Measurements from ENCODE around the gene TLL2.

TLL2 gene

GRCh38 chr10:96494694-96495093 is 19.0 kb downstream of the TLL2 start:
- Mint-ChIP-seq H3K36me3 (no peaks in the 10 kb centered on the region), H3K27ac (no peak overlapping the region), H3K27me3 (no peaks in the 10 kb centered on the region), H3K4me3 (no peak overlapping the region), H3K9me3 (no peaks in the 10 kb centered on the region), H3K4me1 (no peaks in the 10 kb centered on the region)

- Mint-ChIP-seq H3K9me3 (no peaks in the 10 kb centered on the region), H3K27ac (no peak overlapping the region), H3K4me1 (no peaks in the 10 kb centered on the region), H3K27me3 (no peaks in the 10 kb centered on the region), H3K36me3 (no peaks in the 10 kb centered on the region), H3K4me3 (no peak overlapping the region)
Measured at GRCh38 chr10:96493871-96494525, 19.7 kb downstream of the TLL2 start.

GRCh38 chr10:96493254-96493653 is 20.5 kb downstream of the TLL2 start:
- Mint-ChIP-seq H3K27ac (no peak overlapping the region), H3K4me3 (no peak overlapping the region), H3K4me1 (no peaks in the 10 kb centered on the region), H3K9me3 (no peaks in the 10 kb centered on the region), H3K27me3 (no peaks in the 10 kb centered on the region), H3K36me3 (no peaks in the 10 kb centered on the region)

GRCh38 chr10:96491303-96491702 is 22.4 kb downstream of the TLL2 start:
- H3K36me3 Mint-ChIP-seq = no peaks in the 10 kb centered on the region

GRCh38 chr10:96488161-96488935 is 25.4 kb downstream of the TLL2 start:
- no peak overlapping the region for H3K27ac Mint-ChIP-seq
- H3K4me1 Mint-ChIP-seq = no peaks in the 10 kb centered on the region
- no peaks in the 10 kb centered on the region for H3K36me3 Mint-ChIP-seq
- H3K9me3 Mint-ChIP-seq = no peaks in the 10 kb centered on the region
- no peak overlapping the region for H3K4me3 Mint-ChIP-seq
- peaks cover 1% of the 10 kb centered on the region for H3K27me3 Mint-ChIP-seq

More at GRCh38 chr10:96491303-96491702, 22.4 kb downstream of the TLL2 start:
- H3K27ac Mint-ChIP-seq = no peak overlapping the region
- no peak overlapping the region for H3K4me3 Mint-ChIP-seq
- H3K9me3 Mint-ChIP-seq = no peaks in the 10 kb centered on the region
- no peaks in the 10 kb centered on the region for H3K27me3 Mint-ChIP-seq
- H3K4me1 Mint-ChIP-seq = no peaks in the 10 kb centered on the region

- Mint-ChIP-seq H3K36me3 (no peaks in the 10 kb centered on the region), H3K9me3 (no peaks in the 10 kb centered on the region), H3K4me3 (no peak overlapping the region), H3K27ac (no peak overlapping the region), H3K4me1 (no peaks in the 10 kb centered on the region), H3K27me3 (peaks cover 4% of the 10 kb centered on the region)
Measured at GRCh38 chr10:96482815-96483588, 30.7 kb downstream of the TLL2 start.

- H3K4me1 Mint-ChIP-seq = no peaks in the 10 kb centered on the region
- H3K27ac Mint-ChIP-seq = no peak overlapping the region
- peaks cover 4% of the 10 kb centered on the region for H3K27me3 Mint-ChIP-seq
- H3K36me3 Mint-ChIP-seq = no peaks in the 10 kb centered on the region
- H3K4me3 Mint-ChIP-seq = no peak overlapping the region
- no peaks in the 10 kb centered on the region for H3K9me3 Mint-ChIP-seq
Measured at GRCh38 chr10:96478355-96478754, 35.4 kb downstream of the TLL2 start.

- Mint-ChIP-seq H3K4me3 (no peak overlapping the region), H3K27ac (no peak overlapping the region), H3K4me1 (no peaks in the 10 kb centered on the region), H3K36me3 (no peaks in the 10 kb centered on the region), H3K9me3 (no peaks in the 10 kb centered on the region), H3K27me3 (peaks cover 7% of the 10 kb centered on the region)
Measured at GRCh38 chr10:96473866-96474265, 39.9 kb downstream of the TLL2 start.

- H3K4me1 Mint-ChIP-seq = no peaks in the 10 kb centered on the region
- H3K4me3 Mint-ChIP-seq = no peak overlapping the region
- peaks cover 9% of the 10 kb centered on the region for H3K27me3 Mint-ChIP-seq
Measured at GRCh38 chr10:96470116-96470743, 43.5 kb downstream of the TLL2 start.

GRCh38 chr10:96468845-96469244 is 44.9 kb downstream of the TLL2 start:
- Mint-ChIP-seq H3K27ac (no peak overlapping the region), H3K9me3 (no peaks in the 10 kb centered on the region), H3K4me3 (no peak overlapping the region), H3K27me3 (peaks cover 9% of the 10 kb centered on the region), H3K36me3 (no peaks in the 10 kb centered on the region), H3K4me1 (no peaks in the 10 kb centered on the region)

More at GRCh38 chr10:96470116-96470743, 43.5 kb downstream of the TLL2 start:
- Mint-ChIP-seq H3K36me3 (no peaks in the 10 kb centered on the region), H3K27ac (no peak overlapping the region), H3K9me3 (no peaks in the 10 kb centered on the region)

- Mint-ChIP-seq H3K4me1 (no peaks in the 10 kb centered on the region), H3K27me3 (peaks cover 11% of the 10 kb centered on the region), H3K4me3 (no peak overlapping the region), H3K36me3 (no peaks in the 10 kb centered on the region), H3K9me3 (peaks cover 4% of the 10 kb centered on the region), H3K27ac (no peak overlapping the region)
Measured at GRCh38 chr10:96465599-96465998, 48.1 kb downstream of the TLL2 start.

GRCh38 chr10:96463562-96463961 is 50.2 kb downstream of the TLL2 start:
- H3K4me3 Mint-ChIP-seq = no peak overlapping the region
- no peak overlapping the region for H3K27ac Mint-ChIP-seq
- H3K4me1 Mint-ChIP-seq = no peaks in the 10 kb centered on the region
- peaks cover 7% of the 10 kb centered on the region for H3K9me3 Mint-ChIP-seq
- peaks cover 6% of the 10 kb centered on the region for H3K27me3 Mint-ChIP-seq
- no peaks in the 10 kb centered on the region for H3K36me3 Mint-ChIP-seq

- Mint-ChIP-seq H3K27me3 (peaks cover 5% of the 10 kb centered on the region), H3K4me3 (no peak overlapping the region), H3K4me1 (no peaks in the 10 kb centered on the region), H3K27ac (no peak overlapping the region), H3K36me3 (no peaks in the 10 kb centered on the region), H3K9me3 (peaks cover 7% of the 10 kb centered on the region)
Measured at GRCh38 chr10:96462606-96463151, 51.0 kb downstream of the TLL2 start.

GRCh38 chr10:96460316-96460715 is 53.4 kb downstream of the TLL2 start:
- H3K4me1 Mint-ChIP-seq = no peaks in the 10 kb centered on the region
- H3K36me3 Mint-ChIP-seq = no peaks in the 10 kb centered on the region
- H3K27me3 Mint-ChIP-seq = peaks cover 3% of the 10 kb centered on the region
- H3K27ac Mint-ChIP-seq = no peak overlapping the region
- H3K9me3 Mint-ChIP-seq = peaks cover 7% of the 10 kb centered on the region
- no peak overlapping the region for H3K4me3 Mint-ChIP-seq

GRCh38 chr10:96457341-96457740 is 56.4 kb downstream of the TLL2 start:
- Mint-ChIP-seq H3K4me3 (no peak overlapping the region), H3K27ac (no peak overlapping the region), H3K4me1 (no peaks in the 10 kb centered on the region), H3K9me3 (peaks cover 7% of the 10 kb centered on the region), H3K27me3 (peaks cover 2% of the 10 kb centered on the region), H3K36me3 (no peaks in the 10 kb centered on the region)
